HK-2 (cell line): ENCODE measurements around the gene MRPL44.

Experiments used
- DNase-seq: peaks from one replicate; pipeline ENCODE4 v3.0.0-alpha.2; 2018; ENCODE audit not compliant: unreplicated experiment

MRPL44 gene

GRCh38 chr2:224009605-224010315 is 52.5 kb downstream of the MRPL44 start:
- DNase-seq = no peak

GRCh38 chr2:224011837-224012236 is 54.6 kb downstream of the MRPL44 start:
- no peak for DNase-seq

GRCh38 chr2:224014336-224014735 is 57.1 kb downstream of the MRPL44 start:
- DNase-seq = no peak

DNA sequence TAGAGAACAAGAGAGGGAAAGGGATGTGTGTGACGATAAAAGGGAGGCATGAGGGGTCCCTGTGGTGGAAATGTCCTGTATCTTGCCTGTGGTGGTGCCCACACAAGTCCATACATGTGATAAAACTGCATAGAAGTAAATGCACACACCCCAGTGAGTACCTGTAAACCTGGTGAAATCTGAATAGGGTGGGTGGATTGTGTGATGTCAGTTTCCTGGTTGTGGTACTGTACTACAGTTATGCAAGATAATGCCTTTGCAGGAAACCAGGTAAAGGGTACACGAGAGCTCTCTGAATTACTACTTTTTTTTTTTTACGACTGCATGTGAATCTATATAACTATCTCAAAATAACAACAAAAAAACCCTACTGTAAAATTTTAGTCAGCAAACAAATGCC is 59.7 kb downstream of the MRPL44 start:
- DNase-seq = no peak
